HG03159 (cell line): ENCODE measurements around the gene CCDC126.
A peak's percentile ranks its signal among the peaks of the same experiment; 100 is the strongest.
"Not testable (repeated sequence)": the region's sequence is repeated elsewhere in the genome, so short reads cannot be mapped to it uniquely, and the experiment has no call there.

Experiments used
- ATAC-seq: cut with Tn5 transposase; IDR thresholded peaks from one replicate; pipeline ENCODE4 v1.9.1; 2021; ENCODE audit warnings: mild to moderate bottlenecking, moderate library complexity; ENCODE audit not compliant: unreplicated experiment

The CCDC126 gene

DNA sequence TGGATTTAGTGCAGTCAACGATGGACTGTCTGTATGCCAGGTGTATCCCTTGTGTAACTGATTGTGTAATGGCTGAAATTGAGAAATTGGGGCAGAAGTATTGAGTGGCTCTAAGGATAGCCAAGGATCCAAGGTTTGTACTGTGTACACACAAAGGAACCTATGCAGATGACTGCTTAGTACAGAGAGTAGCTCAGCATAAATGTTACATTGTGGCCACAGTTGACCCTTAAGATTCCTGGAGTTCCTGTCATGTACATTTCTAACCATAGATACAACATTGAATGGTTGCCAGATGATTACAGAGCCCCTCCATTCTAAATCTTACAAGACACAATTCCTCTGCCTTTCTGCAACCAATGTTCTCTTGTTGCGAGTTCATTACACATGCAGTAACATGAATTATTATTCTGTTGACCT is 25.3 kb downstream of the CCDC126 start:
- no peak for ATAC-seq

DNA sequence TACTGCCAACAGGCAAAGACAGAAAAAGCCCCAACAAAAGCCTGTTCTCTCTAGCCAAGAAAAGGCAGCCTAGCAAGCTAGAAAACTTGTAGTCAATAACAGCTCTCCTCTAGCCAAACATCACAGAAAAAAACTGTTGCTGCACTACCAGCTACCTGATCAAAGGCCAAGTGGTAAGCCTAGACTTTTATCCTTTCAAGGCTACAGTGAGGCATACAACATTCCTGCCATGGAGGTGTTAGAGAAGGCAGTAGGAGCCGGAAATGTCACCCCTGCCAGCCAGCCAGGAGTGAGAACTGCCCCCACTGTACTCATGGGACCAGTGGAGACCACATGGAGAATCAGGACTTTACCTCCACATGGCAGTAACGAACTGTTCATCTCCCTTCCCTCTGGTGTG is 31.2 kb downstream of the CCDC126 start:
- no peak for ATAC-seq

DNA sequence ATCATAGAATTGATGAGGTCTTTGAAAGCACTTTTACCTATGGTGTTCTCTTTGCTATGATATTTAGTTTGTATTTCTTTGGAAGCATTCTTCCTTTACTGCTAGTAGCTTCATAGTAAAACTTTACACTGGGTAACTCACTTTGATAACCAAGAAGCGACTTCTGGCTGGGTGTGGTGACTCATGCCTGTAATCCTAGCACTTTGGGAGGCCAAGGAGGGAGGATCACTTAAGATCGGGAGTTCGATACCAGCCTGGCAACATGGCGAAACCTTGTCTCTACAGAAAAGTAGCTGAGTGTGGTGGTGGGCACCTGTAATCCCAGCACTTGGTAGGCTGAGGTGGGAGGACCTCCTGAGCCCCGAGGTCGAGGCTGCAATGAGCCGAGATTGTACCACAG is 36.2 kb downstream of the CCDC126 start:
- ATAC-seq: no peak

GRCh38 chr7:23645822-23646221 is 48.6 kb downstream of the CCDC126 start:
- no peak for ATAC-seq

GRCh38 chr7:23653942-23654341 is 56.8 kb downstream of the CCDC126 start:
- ATAC-seq: no peak

DNA sequence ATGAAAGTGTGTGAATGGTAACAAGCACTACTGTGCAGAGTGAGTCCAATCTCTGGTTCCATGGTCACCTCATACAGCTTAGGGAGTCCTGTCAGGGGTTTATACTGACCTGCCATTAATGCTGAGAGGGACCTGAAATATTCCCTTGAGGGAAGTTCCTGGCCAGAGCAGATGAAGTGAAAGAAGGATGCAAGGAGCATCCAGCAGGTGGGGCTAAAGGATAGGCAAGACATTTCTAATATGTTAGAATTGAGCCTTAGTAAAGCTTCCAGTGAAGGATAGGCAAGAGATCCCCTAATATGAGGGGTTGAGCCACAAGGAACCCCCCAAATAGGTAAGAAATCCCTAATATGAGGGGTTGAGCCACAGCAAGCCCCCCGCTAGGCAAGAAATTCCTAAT is 57.3 kb downstream of the CCDC126 start:
- no peak for ATAC-seq

DNA sequence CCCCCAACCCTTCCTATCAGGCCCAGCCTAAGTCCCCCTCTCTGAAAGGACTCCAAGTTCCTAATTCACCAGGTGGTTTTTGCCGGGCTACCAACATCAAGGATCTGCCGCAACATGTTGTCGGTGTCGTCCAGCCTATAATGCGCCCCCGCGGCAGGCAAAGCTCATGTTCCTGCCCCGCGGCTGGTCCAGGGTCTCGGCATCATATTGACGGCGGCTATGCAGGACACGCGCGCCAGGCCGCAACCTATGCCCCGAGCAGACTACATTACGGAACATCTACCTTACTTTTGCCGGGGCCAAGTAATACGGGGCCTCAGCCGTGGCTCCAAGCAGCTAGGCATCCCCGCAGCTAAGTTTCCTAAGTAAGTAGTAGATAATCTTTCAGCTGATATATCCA is 58.3 kb downstream of the CCDC126 start:
- no peak for ATAC-seq

GRCh38 chr7:23658831-23659427 is 61.7 kb downstream of the CCDC126 start:
- ATAC-seq: no peak

GRCh38 chr7:23661385-23661784 is 64.2 kb downstream of the CCDC126 start:
- ATAC-seq: no peak

DNA sequence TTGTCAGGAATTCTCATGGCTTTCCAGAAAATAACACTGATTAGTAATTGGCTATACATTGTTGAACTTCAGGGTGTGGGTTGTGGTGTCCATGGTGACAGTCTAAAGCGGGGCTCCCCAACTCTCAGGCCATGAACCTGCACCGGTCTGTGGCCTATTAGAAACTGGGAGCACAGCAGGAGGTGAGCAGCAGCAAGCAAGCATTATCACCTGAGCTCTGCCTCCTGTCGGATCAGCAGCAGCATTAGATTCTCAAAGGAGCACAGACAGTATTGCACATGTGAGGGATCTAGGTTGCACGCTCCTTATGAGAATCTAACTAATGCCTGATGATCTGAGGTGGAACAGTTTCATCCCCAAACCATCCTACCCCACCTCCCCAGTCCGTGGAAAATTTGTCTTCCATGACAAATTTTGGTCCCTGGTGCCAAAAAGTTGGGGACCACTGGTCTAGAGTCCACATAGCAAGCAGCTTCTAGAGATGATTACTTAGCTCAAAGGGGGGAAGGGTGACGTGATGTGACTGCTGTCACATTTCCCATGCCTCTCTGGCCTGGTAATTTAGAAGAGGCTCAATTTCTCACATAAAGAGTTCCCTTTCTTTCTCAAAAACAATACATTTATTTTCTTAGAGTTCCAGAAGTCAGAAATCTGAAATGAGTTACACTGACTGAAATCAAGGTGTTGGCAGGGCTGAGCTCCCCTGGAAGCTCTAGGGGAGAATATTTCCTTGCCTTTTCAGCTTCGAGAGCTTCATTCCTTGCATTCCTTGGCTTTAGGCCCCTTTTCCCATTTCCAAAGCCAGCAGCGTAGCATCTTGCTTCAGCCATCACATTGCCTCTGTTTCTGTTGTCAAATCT is 65.2 kb downstream of the CCDC126 start:
- ATAC-seq: no peak

- no peak for ATAC-seq
Observed at GRCh38 chr7:23662984-23663313, 65.8 kb downstream of the CCDC126 start.

DNA sequence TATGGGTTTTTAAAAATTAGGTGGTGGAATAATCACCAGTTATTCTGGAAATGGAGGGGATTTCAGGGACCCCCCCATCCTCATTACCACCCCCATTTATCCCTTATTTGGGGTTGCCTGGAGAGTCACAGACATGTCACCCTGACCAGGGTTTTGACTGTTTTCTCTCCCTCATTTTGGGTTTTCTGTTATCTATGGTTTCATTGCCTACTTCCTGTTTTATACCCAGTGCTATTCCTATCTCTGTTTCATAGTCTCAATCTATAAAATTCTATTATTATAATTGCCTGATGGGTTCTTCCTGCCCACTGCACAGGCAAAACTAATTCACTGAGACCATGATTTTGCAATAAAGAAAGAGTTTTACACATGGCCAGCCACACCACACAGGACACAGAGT is 66.9 kb downstream of the CCDC126 start:
- no peak for ATAC-seq

DNA sequence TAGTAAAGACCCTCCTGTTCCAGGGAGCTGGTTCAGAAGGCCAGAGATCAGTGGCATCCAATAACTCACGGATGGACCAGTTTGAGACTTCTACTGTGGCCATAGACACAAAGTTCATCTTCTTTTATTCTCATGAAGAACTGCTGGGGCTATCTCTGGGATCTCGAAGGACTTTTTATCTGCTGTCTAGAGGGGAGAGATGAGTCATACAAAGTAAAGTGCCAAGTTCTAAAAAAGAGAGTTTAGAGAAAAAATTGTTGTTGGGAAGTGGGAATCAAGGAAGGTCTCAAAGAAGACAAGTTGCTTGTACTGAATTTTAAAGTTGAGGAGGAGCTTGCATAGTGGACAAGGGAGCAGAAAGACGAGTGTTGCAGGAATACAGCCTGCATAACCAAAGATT is 74.9 kb downstream of the CCDC126 start:
- ATAC-seq: no peak

DNA sequence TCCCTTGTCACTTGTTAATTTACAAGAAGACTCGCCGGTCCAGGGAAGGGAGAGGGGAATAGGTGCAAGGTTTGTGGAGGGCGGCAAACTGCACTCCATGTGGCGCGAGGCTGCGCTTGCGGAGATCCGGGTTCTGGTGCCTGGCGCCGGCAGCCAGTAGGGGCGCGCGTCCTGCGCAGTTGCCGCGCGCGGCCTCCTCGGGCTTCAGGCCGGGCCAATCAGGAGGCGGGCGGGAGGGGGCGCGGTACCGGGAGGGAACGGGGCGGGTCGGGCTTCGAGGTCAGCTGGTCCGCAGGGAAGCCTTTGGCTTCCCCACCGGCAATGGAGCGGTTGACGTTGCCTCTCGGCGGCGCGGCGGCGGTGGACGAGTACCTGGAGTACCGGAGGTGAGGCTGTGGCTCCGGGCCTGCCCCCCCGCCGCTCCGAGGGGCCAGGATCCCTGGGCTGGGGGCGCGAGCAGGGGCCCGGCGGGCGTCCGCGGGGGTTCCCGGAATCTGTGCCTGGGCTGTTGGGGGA is 82.8 kb downstream of the CCDC126 start, which contains the start of gene FAM221A:
Gene FAM221A (plus strand): TSS at position 302 of the 516 bp plus-strand sequence. CDS start 20 bp downstream, at position 322.
- ATAC-seq: peak; percentile 93

DNA sequence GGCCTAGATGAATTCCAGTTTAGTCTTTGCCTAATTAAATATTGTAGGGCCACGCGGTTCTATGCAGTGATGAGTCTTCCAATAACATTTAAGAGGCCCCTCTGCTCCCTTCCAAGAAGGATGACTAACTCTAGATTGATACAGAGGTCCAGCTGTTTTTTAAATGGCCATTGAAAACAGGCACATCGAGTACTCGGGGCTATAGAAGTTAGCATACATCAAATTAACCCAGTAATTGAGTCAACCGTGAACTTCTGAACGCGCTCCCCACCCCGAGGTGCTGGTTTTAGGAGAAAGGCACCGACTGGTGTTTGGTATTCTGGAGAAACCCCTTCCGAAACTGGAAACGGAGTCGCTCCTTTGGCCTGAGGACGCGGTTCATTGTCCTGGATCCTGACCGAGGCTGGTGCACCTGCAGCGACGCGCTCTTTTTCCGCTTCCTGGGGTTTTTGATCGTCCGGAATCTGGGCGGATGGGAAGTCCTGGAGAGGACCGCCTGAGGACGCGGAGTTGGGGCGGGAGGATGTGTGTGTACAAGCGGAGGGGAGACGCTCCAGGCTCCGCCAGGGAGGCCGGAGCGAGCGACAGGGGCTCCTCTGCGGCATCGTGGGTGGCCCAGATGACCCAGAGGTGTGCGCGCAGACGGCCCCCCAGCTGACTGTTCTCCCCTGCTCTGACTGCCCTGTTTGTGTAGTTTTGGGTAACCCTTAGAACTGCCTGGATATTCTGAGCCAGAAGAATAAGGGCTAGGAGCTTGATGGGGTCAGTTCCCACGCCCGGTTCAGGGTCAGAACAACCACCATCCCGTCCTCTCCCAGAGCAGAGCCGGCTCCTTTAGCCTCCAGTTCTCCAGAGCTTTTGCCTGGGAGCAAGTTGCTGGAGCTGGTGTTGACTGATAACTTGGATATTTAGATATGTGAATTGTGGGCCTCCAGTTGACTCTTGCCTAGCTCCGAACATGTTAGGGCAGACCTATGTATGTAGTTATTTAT is 83.5 kb downstream of the CCDC126 start:
- ATAC-seq: peak; percentile 50

DNA sequence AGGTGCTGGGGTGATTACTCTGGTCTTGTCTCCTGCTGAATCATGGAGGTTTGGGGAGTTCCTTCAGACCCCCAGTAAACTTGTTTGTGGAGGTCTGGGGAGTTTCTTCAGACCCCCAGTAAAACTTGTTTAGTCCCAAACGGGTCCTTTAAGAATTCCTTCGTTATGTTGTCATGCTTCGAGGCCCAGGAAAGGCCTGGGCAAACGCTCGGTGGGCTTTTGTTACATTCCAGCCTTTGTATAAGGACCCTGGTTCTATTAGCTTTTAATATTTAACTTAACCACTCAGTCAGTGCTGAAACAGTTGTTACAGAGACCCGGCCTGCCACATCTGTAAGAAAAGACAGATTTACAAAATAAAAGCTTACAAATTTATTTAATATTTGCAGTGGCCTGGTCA is 86.9 kb downstream of the CCDC126 start:
- not testable (repeated sequence) for ATAC-seq

GRCh38 chr7:23685731-23686130 is 88.5 kb downstream of the CCDC126 start:
- no peak for ATAC-seq

- no peak for ATAC-seq
Observed at GRCh38 chr7:23687011-23687410, 89.8 kb downstream of the CCDC126 start.

GRCh38 chr7:23689165-23689564 is 92.0 kb downstream of the CCDC126 start:
- no peak for ATAC-seq

DNA sequence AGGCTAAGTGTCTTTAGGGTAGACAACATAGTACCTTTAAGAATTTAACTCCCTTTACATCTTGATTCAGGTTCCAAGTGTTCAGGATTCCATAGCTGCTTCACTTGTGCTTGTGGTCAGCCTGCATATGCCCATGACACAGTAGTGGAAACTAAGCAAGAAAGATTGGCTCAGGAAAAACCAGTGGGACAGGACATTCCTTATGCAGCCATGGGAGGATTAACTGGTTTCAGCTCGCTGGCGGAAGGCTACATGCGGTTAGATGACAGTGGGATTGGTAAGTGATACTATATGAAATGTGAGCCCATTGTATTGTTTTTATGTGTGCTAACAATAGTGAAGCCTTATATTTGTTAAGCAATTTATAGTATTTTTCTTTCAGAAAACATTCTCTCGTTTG is 94.1 kb downstream of the CCDC126 start:
- no peak for ATAC-seq

GRCh38 chr7:23693224-23693623 is 96.0 kb downstream of the CCDC126 start:
- no peak for ATAC-seq
